GM21381 (cell line): ENCODE results near the gene KIF6.
"Not testable (repeated sequence)": the region's sequence is repeated elsewhere in the genome, so short reads cannot be mapped to it uniquely, and the experiment has no call there.

Source experiments
- ATAC-seq: cut with Tn5 transposase; IDR thresholded peaks from one replicate; pipeline ENCODE4 v1.9.1; 2021; ENCODE audit warnings: mild to moderate bottlenecking, moderate library complexity; ENCODE audit not compliant: unreplicated experiment

Gene KIF6

GRCh38 chr6:39509831-39510230, 215.4 kb downstream of the KIF6 start:
- ATAC-seq = not testable (repeated sequence)

GRCh38 chr6:39508515-39508914, 216.7 kb downstream of the KIF6 start:
- ATAC-seq = no peak

DNA sequence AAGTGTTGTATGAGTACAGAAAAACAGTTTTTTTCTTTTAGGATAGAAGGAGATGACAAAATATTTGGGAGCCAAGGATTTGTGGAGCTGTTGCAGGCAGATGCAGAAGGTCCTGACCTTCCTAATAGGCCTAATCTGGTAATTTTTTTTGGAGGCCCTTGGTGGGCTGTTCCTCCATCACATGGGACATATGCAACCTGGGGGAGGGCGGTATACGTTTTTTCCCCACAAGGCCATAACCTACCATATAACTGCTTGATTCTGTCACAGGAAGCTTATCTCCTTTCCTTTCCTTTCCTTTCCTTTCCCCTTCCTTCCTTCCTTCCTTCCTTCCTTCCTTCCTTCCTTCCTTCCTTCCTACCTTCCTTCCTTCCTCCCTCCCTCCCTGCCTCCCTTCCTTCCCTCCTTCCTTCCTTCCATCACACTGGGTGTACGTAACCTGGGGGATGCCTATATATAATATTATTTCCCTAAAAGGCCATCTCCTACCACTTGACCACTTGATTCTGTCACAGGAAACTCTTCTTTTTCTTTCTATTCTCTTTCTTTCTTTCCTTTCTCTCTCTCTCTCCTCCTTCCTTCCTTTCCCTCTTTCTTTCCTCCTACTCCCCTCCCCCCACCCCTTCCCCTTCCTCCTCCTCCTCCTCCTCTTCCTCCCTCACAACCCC, 217.7 kb downstream of the KIF6 start:
- no peak for ATAC-seq

DNA sequence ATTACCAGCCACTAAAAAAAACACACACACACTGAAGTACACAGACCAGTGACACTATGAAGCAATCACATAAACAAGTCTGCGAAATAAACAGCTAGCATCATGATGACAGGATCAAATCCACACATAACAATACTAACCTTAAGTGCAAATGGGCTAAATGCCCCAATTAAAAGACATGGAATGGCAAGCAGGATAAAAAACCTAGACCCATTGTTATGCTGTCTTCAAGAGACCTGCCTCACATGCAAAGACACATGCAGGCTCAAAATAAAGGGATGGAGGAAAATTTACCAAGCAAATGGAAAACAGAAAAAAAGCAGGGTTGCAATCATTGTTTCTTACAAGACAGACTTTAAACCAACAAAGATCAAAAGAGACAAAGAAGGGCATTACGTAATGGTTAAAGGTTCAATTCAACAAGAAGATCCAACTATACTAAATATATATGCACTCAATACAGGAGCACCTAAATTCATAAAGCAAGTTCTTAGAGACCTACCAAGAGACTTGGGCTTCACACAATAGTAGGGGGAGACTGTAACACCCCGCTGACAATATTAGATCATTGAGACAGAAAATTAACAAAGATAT, 222.7 kb downstream of the KIF6 start:
- not testable (repeated sequence) for ATAC-seq

- no peak for ATAC-seq
These were observed 226.2 kb downstream of the KIF6 start for GRCh38 chr6:39499053-39499452.

- ATAC-seq = no peak
These were observed 227.1 kb downstream of the KIF6 start for GRCh38 chr6:39498096-39498495.

GRCh38 chr6:39496915-39497314, 228.3 kb downstream of the KIF6 start:
- no peak for ATAC-seq

- ATAC-seq = no peak
These were observed 228.8 kb downstream of the KIF6 start for GRCh38 chr6:39496456-39496855.

DNA sequence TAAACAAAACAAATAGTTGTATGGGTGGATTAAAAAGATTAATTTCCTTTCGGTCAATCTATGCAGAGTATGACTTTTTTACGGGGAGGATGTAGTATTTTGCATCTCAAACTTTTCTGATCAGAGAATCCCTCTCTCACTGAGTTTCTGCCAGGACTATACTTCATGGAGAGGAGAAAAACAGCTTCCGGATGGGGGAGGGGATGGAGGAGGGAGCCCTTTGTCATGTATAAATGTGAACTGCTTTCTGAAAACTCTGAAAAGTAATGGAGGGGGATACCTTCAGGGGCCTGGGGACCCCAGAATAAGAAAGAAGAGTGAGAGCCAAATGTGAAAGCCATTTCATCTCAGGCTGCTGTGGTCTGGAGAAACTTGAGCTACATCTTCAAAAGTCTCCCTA, 229.6 kb downstream of the KIF6 start:
- no peak for ATAC-seq

DNA sequence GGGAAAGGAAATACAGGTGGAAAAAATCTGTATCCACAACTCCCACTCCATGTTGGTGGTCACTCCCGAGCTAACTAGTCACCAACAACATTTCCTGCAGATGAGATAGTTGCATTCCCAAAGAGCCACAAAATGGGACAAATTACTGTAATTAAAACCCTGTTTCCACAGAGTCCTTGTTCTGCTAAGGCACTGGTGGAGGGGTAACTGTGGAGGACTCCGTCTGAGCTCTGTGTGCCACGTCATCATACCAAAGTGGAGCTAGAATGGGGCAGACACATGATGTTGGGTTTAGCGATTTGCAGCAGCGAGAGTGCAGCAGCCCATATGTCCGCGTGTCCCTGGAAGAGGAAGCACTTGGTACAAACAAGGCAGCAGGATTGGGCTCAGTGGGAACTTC, 230.2 kb downstream of the KIF6 start:
- no peak for ATAC-seq

GRCh38 chr6:39493777-39494176, 231.4 kb downstream of the KIF6 start:
- no peak for ATAC-seq

DNA sequence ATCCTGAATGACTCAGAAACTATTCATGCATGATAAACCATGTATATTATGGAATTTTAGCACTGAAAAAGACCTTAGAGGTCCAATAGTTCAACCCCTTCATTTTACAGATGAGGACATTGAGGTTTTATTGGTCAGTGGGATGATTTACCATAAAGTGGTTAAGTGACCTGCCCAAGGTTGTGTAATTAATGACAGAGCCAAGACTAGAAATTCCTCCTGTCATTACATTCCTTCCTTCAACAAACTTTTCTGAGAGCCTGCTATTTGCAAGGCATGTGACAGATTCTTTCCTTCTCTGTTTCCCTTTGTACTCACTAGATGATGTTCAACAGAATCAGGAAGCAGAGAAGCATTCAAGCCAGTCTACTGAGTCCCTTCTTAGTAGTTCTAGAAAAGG, 232.0 kb downstream of the KIF6 start:
- no peak for ATAC-seq

GRCh38 chr6:39490108-39490507, 235.1 kb downstream of the KIF6 start:
- ATAC-seq = no peak

- ATAC-seq = no peak
These were observed 236.8 kb downstream of the KIF6 start for GRCh38 chr6:39488255-39488879.

- ATAC-seq = no peak
These were observed 240.9 kb downstream of the KIF6 start for GRCh38 chr6:39484276-39484675.

- ATAC-seq = not testable (repeated sequence)
These were observed 245.4 kb downstream of the KIF6 start for GRCh38 chr6:39479819-39480218.

DNA sequence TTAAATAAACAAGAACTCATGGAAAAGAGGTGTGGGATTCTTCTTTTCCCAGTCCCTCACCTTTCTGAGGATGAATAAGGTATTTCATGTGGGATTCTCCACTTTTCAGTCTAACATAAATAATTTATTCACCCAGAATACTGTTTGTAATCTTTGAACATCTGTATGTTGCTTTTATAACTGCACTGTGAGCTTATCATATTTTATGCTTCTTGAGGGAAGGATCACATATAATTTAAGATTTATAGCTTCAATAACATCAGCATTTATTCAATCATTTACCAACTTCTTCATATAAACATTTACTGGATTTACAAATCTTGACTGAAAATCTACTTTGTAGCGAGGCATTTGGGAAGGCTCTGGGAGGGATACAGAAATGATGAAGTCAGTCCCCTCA, 248.5 kb downstream of the KIF6 start:
- no peak for ATAC-seq

DNA sequence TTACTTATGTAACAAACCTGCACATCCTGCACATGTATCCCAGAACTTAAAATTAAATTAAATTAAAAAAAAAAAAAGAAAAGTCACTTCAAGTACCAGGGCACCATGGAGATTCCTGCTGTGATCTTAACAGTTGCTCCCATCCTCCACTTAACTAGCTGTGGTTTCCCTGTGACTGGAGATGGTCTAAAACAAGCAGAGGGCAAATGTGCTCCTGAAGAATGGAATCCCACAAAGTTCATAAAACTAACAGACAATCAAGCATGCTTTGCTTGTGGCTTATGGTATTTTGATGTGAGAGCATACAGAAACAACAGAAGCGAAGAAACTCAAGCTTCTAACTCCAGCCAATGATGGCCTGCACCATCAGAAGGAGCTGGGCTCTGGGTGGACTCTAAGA, 249.1 kb downstream of the KIF6 start:
- no peak for ATAC-seq

DNA sequence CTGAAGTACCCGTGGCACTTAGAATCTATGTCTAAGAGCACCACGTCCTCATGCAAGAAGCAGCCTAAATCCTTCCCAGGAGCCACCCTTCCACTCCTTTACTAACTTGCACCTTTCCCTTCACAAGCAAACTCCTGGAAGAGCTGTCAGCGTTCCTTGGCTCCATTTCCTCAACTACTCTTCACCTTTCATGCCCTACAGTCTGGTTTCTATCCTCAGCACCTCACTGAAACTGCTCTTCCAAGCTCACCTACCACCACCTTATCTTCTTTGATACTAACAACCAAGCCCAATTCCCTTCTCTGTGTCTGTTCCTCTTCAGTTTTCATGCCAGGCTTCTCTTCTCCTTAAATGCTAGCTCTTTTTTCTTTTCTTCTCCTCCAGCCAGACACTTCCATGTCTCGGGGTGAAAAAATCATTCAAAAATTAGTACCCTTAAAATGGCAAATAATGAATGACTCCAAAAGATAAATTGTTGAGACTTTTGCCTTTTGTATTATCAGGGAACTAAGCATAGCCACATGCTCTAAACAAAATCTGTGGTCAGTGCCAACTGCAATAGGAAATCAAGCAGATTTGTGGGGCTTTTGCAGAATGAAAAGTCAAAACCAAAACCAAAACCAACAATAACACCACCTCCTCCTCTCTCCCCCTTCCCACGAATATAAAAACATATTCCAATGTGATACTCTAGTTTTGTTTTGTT, 253.1 kb downstream of the KIF6 start:
- peak; percentile 74 for ATAC-seq

DNA sequence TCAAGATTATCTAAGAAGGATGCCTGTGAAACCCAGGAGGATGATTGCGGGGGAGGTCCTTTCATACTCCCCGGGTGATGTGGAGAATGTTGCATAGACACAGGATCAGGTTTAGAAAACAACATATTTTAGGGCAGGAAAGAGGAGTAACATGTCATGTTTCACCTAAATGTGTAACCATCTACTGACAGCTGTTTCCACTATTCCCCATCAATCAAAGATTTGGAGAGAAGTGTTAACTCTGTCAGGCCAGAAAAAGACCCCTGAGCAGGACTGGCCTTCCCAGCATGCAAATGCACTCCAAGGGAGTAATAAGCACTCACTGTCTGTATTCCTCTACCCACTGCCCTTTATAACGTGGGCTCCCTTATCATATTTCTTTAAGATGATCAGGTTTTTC, 254.7 kb downstream of the KIF6 start:
- no peak for ATAC-seq

DNA sequence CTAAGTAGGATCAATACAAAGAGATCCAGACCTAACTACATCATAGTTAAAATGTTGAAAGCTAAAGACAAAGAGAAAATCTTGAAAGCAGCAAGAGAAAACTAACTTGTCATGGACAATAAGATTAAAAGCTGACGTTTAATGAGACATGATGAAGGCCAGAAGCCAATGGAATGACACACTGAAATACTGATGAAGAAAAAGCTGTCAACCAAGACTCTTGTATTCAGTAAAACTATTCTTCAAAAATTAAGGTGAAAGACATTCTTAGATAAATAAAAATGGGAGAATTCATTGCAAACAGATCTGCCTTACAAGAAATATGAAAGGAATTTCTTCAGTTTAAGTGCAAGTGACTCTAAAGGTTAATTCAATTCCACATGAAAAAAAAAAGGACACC, 256.8 kb downstream of the KIF6 start:
- no peak for ATAC-seq

DNA sequence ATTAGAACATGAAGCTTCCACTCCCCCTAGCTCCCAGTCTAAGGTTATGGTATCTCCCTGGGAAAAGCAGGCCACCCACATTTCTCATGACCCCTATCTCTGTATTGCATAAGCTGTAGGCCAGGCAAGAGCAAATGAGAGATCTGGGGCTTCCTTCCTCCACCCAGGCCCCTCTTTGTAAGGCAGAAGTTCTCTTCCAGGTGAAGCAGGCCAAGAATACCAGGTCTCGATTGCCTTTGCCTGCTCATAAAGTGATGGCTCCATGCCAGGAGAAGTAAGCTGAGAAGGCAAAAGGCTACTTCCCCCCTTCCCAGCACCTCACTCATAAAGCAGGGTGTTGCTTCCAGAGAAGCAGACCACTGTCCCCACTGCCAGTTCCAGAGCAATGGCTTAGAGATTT, 258.6 kb downstream of the KIF6 start:
- no peak for ATAC-seq
